HG02588 (cell line): ENCODE data around the gene FREY1.

Source experiments
- ATAC-seq: cut with Tn5 transposase; IDR thresholded peaks from one replicate; pipeline ENCODE4 v1.9.1; 2021; ENCODE audit warnings: mild to moderate bottlenecking, moderate library complexity; ENCODE audit not compliant: unreplicated experiment

Gene FREY1

DNA sequence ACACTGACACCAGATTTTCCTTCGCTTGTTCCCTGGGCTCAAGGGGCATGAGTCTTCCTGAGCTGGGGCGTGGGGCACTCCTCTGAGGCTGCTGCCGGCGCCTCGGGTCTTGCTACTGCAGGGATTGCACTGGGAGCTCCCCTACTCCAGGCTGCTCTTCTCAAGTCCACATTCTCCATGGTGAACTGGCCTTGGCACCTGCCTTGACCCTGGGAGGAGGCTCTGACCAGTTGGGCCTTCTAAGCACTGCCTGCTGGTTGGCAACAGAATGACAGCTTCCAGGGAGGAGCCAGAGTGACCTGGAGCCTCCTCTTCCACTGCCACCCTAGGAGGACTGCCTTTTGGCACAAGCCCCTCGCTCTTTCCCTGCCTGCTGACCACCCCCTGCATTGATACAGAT is 9.5 kb downstream of the FREY1 start:
- ATAC-seq, result no peak

- ATAC-seq, result no peak
These were observed 10.6 kb downstream of the FREY1 start for GRCh38 chr11:45896422-45896984.

DNA sequence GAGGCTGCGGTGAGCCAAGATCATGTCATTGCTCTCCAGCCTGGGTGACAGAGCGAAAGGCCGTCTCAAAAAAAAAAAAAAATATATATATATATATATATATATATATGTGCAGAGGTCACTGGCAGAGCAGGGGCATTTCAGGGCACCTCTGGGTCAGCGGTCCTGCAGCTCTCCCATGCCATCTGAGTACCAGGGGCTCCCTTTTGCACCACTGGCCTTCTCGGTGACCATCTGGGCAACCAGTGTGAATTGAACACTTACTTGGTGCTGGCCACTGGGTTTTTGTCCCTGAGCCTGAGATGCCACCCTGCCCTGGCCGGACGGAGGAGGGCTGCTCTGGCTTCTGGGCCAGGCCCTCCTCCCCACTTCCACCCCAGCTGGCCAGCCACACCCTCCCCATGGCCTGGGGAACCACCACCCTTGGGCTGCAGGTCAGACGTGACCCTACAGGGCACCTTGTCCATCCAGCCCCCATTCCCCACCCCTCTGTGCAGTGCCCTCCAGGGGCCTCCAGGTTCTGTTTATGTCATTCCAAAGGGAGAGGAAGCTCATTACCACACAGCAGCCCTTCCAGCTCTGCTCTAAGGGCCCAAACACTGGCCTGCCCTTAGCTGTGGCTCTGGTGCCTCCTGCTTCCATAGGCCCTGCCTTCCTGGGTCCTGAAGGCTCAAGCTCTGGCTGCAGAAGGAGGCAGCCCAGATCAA is 11.4 kb downstream of the FREY1 start:
- ATAC-seq, result no peak

GRCh38 chr11:45894555-45895247 is 12.4 kb downstream of the FREY1 start:
- no peak for ATAC-seq

DNA sequence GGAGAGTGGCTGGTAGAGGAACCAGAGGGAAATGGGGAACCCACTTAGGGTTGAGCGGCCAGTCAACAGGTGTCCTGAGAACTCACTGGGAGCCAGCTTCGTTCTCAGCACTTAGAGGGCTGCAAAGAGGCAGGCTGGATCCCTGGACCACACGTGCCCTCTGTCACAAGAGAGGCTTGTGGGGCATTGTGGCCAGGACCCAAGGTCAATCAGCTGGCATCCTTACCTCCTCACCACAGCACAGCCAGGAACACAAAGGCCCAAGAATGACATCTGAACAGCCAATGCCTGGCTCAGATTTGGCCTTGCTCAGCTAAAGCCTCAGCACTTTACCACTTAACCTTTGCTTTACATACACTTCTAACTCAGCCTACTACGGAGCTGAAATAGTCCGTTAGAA is 14.2 kb downstream of the FREY1 start:
- no peak for ATAC-seq

DNA sequence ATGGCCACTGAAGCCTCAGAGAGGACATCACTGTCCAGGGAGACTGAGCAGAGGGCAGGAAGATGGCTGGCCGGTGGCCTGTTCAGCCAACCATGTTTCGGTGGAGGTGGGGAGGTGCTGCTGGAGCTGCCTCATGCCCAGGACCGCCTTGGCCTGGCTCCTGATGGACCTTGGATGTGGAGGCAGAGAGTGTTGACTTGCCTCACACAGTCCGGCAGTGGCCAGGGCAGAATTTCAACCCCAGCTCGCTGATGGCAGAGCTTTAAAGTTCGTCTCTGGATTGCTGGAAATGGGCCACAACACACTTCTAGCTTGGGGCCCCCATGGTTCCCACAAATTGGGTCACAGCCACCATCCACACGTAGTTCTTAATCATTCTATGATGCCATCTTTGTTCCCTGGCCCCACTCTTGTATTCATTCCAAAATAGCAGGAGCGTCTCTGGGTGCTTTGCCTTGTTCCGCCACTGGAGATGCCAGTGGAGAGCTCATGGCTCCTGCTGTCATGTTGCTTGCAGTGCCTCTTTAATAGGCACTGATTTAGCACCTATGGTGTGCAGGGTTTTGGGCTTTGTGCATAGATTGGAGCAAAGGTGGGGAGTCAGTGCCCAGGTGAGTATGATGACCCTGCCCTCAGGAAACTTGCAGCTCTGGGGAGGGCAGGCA is 16.1 kb downstream of the FREY1 start:
- no peak for ATAC-seq

GRCh38 chr11:45889966-45890365 is 17.1 kb downstream of the FREY1 start:
- ATAC-seq, result no peak

DNA sequence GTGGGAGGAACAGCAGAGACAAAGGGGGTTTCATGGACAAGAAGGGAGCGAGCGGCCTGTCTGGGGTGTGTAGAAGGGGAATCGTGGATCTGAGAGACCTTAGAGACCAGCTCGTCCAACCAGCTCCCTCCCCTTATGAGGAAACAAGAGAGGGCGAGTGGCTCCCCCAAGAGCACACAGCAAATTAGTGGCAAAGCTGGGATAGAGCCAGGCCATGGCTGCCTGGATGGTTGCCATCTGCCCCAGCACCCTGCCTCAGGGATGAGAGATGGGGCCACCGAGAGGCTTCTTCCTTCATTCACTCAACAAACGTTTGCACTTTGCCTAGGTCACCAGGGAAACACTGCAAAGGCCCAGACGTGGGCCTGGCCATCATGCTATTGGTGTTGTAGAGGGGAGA is 17.5 kb downstream of the FREY1 start:
- ATAC-seq, result no peak

DNA sequence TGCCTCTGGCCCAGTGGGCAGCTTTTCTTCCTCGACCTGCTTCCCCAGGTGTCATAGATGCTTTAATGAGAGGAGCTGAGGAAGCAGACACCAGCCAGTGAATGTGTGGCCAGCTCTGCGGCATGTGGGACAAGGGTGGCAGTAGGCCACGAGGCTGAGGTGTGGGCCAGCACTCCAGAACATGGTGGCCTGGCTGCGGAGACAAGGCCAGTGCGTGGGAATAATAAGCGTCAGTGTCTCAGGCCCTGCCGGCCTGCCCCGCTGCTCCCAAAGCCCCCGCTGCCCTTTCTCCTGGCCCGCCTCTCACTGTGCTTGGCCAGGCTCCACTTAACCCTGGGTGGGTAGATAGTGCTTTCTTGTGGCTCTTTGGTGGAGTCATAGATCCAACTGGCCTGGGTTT is 19.5 kb downstream of the FREY1 start:
- no peak for ATAC-seq

- ATAC-seq, result no peak
These were observed 20.1 kb downstream of the FREY1 start for GRCh38 chr11:45886816-45887520.

DNA sequence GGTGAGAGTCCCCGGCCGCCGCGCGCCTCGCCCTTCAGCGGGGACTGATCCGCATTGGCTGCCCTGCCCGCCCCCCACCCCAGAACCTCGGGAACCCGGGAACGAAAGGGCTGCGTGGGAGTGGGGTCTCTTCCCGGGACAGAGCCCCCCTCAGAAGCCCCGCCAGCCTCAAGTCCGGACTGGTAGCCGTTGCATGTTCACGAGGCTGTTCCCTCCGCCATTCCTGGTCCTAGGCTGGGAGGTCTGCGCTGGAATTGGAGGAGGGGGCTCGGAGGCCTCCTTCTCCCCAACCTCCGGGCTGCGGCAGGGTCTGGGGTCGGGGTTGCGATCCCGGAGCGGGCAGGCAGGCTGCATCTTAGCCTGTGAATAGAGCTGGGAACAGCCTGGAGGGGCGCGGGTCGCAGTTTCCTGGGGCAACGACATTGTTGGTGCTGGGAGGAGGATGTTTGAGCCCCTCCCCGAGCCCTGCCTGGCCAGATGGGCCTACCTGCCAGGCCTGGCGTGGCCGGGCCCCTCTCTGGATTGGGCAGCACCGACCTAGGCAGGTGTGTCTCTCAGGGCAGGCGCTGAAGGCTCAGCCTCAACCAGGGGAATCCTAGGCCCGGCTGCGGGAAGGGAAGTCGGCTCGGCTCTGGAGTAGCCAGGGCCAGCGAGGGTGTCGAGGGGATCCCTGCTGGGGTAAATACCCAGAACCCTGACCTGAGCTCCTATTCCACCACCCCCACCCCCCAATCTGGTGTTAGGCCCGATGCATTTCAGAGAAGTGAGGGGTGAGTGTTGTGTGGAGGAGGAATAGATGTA is 20.9 kb downstream of the FREY1 start:
- no peak for ATAC-seq

GRCh38 chr11:45885274-45885920 is 21.7 kb downstream of the FREY1 start, which contains the start of gene MAPK8IP1:
Gene MAPK8IP1, plus strand, starts transcription at chr11:45885651. Its CDS starts 170 bp downstream, at chr11:45885821.
- peak; percentile 61 for ATAC-seq

DNA sequence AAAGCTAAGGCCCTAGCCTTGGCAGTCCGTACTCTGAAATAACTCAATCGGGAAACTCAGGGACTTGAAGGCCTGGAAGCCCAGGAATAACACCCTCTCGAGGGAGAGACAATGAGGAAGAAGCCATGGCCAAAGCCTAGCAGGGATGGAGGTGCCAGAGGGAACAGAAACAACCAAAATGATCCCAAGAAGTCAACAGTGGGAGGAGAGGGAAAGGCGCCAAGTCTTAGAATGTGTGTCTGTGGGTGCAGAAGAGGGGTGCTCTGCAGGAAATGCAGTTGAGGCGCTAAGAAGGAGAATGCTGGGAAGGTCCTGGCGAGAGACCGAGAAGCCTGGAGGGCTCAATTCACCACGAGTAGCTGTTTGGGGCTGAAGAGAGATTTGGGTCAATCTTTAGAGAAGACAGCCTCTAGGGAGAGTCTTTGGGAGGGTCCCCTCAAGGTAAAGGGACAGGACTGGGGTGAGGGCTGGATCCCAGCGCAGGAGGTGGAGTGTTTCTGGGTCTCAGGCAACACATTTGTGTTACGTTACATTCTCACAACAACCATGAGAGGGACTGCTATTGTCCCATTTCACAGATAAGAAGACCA is 22.4 kb downstream of the FREY1 start:
- no peak for ATAC-seq

DNA sequence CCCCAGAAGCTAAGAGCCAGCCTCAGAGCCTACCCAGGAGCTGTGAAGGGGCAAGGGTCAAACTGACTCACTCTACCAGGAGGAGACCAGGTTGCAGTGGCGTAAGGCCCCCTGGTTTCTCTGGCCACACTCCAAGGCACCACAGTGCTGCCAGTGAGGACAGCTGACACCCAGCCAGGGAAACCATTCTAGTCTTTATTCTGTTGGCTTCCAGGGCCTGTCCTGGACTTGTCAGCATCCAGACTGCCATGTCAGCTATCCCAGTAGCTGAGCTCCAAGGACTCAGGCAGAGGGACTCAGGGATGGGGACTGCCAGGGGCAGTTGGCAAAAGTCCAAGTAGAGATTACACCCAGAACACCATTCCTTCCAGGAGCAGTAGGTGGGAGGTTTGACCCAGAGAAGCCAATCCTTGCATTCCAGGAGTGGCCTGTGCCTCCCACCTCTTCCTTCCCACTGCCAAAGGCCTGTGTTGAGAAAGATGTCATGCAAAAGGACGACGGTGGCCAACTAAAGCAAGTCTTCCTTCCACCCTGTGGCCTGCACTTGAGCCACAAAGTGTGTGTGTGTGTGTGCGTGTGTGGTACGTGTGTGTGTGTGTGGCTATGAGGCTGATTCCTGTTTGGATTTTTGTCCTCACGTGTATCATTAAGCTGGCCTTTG is 25.2 kb downstream of the FREY1 start:
- ATAC-seq, result no peak

DNA sequence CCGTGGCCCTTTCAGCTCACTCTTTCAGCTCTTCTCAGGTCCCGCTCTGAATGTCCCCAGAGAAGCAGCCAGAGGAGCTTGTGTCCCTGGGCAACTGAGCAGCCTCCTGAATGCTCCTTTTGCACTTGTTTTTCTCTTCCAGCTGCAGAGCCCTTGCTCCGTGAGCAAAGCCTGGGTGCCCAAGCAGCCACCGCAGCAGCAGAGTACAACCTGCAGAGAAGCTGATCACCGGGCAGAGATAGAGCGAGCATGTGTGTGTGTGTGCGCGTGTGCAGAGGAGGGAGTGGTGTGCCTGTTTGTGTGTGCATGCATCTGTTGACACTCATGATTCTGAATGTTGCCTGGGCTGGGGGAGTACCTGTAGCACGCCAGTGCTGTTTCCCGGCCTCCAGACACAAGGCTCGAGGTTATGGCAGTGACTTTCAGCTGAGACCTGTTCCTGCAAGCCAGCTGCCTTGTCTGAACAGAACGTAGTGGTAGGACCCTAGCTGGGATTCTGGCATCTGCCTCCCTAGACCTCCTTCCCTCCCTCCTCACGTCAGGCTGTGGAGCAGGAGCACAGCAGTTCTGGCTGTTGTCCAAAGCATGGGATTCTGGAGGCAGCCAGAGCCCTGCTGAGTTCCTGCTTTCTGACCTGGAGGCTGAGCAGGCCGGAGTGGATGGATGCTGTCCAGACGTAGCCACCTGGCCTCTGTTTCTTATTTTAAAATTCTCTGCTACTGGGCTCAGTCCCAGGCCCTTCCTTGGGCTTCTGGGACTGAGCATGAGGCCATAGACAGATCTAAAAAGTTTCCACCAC is 26.1 kb downstream of the FREY1 start:
- no peak for ATAC-seq

GRCh38 chr11:45879803-45880686 is 27.0 kb downstream of the FREY1 start:
- no peak for ATAC-seq

- no peak for ATAC-seq
These were observed 29.2 kb downstream of the FREY1 start for GRCh38 chr11:45877845-45878244.
